Keratinocyte (primary cell): ENCODE data around the gene RFESD.

Experiments
- EZH2 ChIP-seq: IDR thresholded peaks from one replicate; pipeline ENCODE4 v1.6.1; 2012; ENCODE audit warnings: inconsistent platforms, mild to moderate bottlenecking, low read length, moderate library complexity
- TF ChIP-seq, protein P1 (sequence below), 3 experiments: IDR thresholded peaks in 1 of 3; conservative IDR thresholded peaks in 1 of 3; optimal IDR thresholded peaks in 1 of 3; 2 replicates in 2 of 3; 3 replicates in 1 of 3; pipeline versions ENCODE3 to v1.5.1; 2011; ENCODE audit warnings: low read length in 3 of 3, mild to moderate bottlenecking in 3 of 3, moderate library complexity in 2 of 3, control low read depth in 1 of 3, inconsistent platforms in 1 of 3; ENCODE audit not compliant: insufficient read depth in 2 of 3; ENCODE audit errors: extremely low read depth in 1 of 3

DNA sequence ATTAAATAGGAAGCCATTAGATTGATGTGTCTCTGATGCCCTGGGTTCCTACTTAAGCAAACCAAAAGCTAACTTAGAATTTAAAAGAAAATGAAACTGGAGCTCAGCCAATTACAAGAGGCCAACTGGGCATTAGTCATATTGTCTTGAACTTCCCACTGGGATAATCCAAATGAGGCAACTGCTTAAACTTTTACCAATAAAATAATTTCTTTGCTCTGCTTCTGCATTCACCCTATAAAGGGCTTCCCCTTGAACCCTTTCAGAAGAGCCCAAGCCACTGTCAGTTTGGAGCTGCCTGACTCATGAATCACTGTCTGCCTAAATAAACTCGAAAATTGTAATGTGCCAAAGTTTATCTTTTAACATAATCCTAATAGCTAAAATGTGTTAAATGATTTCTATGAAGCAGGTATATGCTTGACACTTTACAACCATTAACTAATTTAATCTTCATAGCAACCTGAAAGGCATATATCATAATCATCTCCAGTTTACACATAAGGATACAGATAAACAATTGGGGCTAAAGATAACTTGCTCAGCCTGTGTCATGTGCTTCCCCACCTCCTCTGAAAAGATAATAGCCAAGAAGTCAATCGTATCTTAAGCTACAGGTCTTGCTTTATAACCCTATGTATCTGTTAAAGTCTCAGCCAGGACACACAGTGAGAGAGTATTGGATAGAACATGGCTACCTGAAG lies 15.2 kb upstream of the RFESD start:
- TF ChIP-seq, protein P1, sequence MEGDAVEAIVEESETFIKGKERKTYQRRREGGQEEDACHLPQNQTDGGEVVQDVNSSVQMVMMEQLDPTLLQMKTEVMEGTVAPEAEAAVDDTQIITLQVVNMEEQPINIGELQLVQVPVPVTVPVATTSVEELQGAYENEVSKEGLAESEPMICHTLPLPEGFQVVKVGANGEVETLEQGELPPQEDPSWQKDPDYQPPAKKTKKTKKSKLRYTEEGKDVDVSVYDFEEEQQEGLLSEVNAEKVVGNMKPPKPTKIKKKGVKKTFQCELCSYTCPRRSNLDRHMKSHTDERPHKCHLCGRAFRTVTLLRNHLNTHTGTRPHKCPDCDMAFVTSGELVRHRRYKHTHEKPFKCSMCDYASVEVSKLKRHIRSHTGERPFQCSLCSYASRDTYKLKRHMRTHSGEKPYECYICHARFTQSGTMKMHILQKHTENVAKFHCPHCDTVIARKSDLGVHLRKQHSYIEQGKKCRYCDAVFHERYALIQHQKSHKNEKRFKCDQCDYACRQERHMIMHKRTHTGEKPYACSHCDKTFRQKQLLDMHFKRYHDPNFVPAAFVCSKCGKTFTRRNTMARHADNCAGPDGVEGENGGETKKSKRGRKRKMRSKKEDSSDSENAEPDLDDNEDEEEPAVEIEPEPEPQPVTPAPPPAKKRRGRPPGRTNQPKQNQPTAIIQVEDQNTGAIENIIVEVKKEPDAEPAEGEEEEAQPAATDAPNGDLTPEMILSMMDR (optimal IDR thresholded peaks at IDR 0.05 in 1 of 3, IDR thresholded peaks at IDR 0.05 in 1 of 3, conservative IDR thresholded peaks at IDR 0.05 in 1 of 3; ENCODE audit: extremely low read depth in 1 of 3, insufficient read depth in 2 of 3, low read length in 3 of 3): no peak
- TF ChIP-seq EZH2: no peak
